ENCODE measurements around the gene ATP8B4. TPM values are rescaled to one million over a fixed set of nuclear protein-coding genes. Genes with fewer than 3 reads are reported as not detected.
A peak's percentile ranks its signal among the peaks of the same experiment; 100 is the strongest.

Gene ATP8B4
- polyA plus RNA-seq, 1 experiment: 1.0 TPM

- Histone ChIP-seq H3K27ac (ENCODE audit: low read depth, low read length) (no peak overlapping the region), H3K4me3 (ENCODE audit: low read depth, low read length) (no peak overlapping the region), H3K27me3 (ENCODE audit: control insufficient read depth, insufficient read depth, low read length) (no peaks in the 10 kb centered on the region), H3K9me3 (ENCODE audit: control insufficient read depth, insufficient read depth, low read length) (no peaks in the 10 kb centered on the region)
- TF ChIP-seq, protein P1, sequence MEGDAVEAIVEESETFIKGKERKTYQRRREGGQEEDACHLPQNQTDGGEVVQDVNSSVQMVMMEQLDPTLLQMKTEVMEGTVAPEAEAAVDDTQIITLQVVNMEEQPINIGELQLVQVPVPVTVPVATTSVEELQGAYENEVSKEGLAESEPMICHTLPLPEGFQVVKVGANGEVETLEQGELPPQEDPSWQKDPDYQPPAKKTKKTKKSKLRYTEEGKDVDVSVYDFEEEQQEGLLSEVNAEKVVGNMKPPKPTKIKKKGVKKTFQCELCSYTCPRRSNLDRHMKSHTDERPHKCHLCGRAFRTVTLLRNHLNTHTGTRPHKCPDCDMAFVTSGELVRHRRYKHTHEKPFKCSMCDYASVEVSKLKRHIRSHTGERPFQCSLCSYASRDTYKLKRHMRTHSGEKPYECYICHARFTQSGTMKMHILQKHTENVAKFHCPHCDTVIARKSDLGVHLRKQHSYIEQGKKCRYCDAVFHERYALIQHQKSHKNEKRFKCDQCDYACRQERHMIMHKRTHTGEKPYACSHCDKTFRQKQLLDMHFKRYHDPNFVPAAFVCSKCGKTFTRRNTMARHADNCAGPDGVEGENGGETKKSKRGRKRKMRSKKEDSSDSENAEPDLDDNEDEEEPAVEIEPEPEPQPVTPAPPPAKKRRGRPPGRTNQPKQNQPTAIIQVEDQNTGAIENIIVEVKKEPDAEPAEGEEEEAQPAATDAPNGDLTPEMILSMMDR (IDR thresholded peaks at IDR 0.05; ENCODE audit: low read depth, low read length): no peak
- ChIA-PET POLR2A (no interaction called here), CTCF (no interaction called here)
- DNase-seq (ENCODE audit: low read depth, low spot score): no peak
Measured at GRCh38 chr15:49864251-49864650, 254.8 kb downstream of the ATP8B4 start.

GRCh38 chr15:49863431-49864224 is 255.4 kb downstream of the ATP8B4 start:
- TF ChIP-seq, protein P1 (IDR thresholded peaks at IDR 0.05; ENCODE audit: low read depth, low read length): no peak
- peak; percentile 66 for DNase-seq (ENCODE audit: low read depth, low spot score)
- ChIA-PET POLR2A (interaction anchor here (0.5 kb wide), 1 partner anchor 29 kb away, joined by 6 read pairs; no protein-coding TSS in a partner anchor), CTCF (interaction anchor here (0.6 to 1.5 kb wide), 3 partner anchors 13 to 187 kb away, joined by 3 to 4 read pairs (median 4); no protein-coding TSS in a partner anchor)
- no peaks in the 10 kb centered on the region for H3K27me3 ChIP-seq (ENCODE audit: control insufficient read depth, insufficient read depth, low read length)
- no peaks in the 10 kb centered on the region for H3K9me3 ChIP-seq (ENCODE audit: control insufficient read depth, insufficient read depth, low read length)
- peak overlapping the region; percentile 93 for H3K27ac ChIP-seq (ENCODE audit: low read depth, low read length)
- H3K4me3 ChIP-seq (ENCODE audit: low read depth, low read length): no peak overlapping the region

- POLR2A ChIA-PET: interaction anchor here (0.7 to 0.8 kb wide), 2 partner anchors 12 to 131 kb away, joined by 3 read pairs; no protein-coding TSS in a partner anchor
- Histone ChIP-seq H3K9me3 (ENCODE audit: control insufficient read depth, insufficient read depth, low read length) (no peaks in the 10 kb centered on the region), H3K27ac (ENCODE audit: low read depth, low read length) (peak overlapping the region; percentile 59), H3K4me3 (ENCODE audit: low read depth, low read length) (no peak overlapping the region), H3K27me3 (ENCODE audit: control insufficient read depth, insufficient read depth, low read length) (no peaks in the 10 kb centered on the region)
- TF ChIP-seq, protein P1 (IDR thresholded peaks at IDR 0.05; ENCODE audit: low read depth, low read length): no peak
- peak; percentile 54 for DNase-seq (ENCODE audit: low read depth, low spot score)
- CTCF ChIA-PET: no interaction called here
Measured at GRCh38 chr15:49860101-49860500, 258.9 kb downstream of the ATP8B4 start.

DNA sequence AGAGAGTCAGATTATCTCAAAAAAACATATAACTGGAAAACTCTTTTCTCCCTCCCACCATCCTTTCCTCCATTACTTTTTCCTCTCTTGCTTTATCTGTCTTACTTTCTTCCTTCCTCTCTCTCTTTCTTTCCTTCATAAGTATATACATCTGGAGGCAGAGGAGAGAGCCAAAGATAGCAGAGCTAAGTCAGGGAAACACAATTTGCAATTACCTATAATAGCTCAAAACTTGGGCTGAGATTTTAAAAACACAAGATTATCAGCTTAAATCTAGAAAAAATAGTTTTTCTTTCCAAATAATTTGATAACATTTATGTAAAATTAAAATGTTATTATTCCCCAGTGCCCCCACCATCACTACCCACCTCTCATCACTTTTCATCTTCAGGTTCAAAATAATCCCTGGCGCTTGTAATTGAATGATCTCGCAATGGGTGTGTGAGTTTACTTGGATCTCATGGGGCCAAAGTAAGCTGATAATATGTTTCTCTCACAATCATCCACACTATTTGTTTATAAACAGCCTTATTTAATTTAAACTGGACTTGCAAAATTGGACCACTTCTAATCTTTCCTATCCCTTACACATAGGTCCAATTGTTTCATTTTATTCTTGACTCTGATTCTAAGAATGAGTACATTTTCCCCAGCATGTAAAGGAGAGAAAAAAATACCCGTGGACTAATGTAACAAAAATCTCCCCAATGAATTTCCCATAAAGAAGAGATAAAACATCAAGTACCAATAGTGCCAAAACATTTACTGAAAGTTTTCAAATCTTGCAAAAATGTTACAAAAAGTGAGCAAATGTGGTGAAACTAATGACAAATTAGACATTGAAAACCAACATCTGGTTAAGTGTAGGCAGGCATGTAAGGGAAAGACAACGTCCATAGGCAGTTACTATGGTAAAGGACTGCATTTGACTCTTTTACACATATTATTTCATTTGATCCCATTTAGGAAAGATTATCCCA is 261.2 kb downstream of the ATP8B4 start:
- TF ChIP-seq, protein P1 (IDR thresholded peaks at IDR 0.05; ENCODE audit: low read depth, low read length): no peak
- Histone ChIP-seq H3K27ac (ENCODE audit: low read depth, low read length) (no peak overlapping the region), H3K9me3 (ENCODE audit: control insufficient read depth, insufficient read depth, low read length) (no peaks in the 10 kb centered on the region), H3K27me3 (ENCODE audit: control insufficient read depth, insufficient read depth, low read length) (no peaks in the 10 kb centered on the region), H3K4me3 (ENCODE audit: low read depth, low read length) (no peak overlapping the region)
- ChIA-PET CTCF (interaction anchor here (1.4 to 2.6 kb wide), 3 partner anchors 25 to 458 kb away, joined by 3 to 8 read pairs (median 4); no protein-coding TSS in a partner anchor), POLR2A (no interaction called here)
- no peak for DNase-seq (ENCODE audit: low read depth, low spot score)
